DND-41 (cell line): Measurements from ENCODE around the gene MT1G.

ENCODE experiments used
- ATAC-seq: fragments of 200-7000 bp; cut with Tn5 transposase; 3 replicates; pipeline ENCODE4 v1.9.1; 2021; ENCODE audit warnings: low read depth; ENCODE audit not compliant: insufficient read depth
- DNase-seq: peaks from one replicate; pipeline ENCODE4 v3.0.0-alpha.2; 2020
- H2AFZ ChIP-seq: 2 replicates; pipeline ENCODE4 v1.6.0; 2012; ENCODE audit warnings: low read depth, low read length
- H3K27ac ChIP-seq: 2 replicates; pipeline ENCODE4 v1.5.1; 2012; ENCODE audit warnings: low read length, inconsistent platforms
- H3K27me3 ChIP-seq: fragments of 200-600 bp; sonication (generic); 2 replicates; pipeline ENCODE4 v1.6.0; 2012; ENCODE audit warnings: low read length, mild to moderate bottlenecking, inconsistent platforms; ENCODE audit not compliant: insufficient read depth, poor library complexity
- H3K36me3 ChIP-seq: 2 replicates; pipeline ENCODE4 v1.5.1; 2012; ENCODE audit warnings: low read length, inconsistent platforms; ENCODE audit not compliant: insufficient read depth
- H3K4me1 ChIP-seq: 2 replicates; pipeline ENCODE4 v1.5.1; 2012; ENCODE audit warnings: mild to moderate bottlenecking, low read length; ENCODE audit not compliant: insufficient read depth
- H3K4me2 ChIP-seq: 2 replicates; pipeline ENCODE4 v1.6.0; 2012; ENCODE audit warnings: mild to moderate bottlenecking, moderate library complexity, low read length, inconsistent platforms; ENCODE audit not compliant: insufficient read depth
- H3K4me3 ChIP-seq, 2 experiments: fragments of 200-600 bp in 1 of 2; shearing (Covaris generic) in 1 of 2; 2 replicates each; pipeline ENCODE4 v1.5.1; 2012 to 2016; ENCODE audit warnings: inconsistent platforms in 2 of 2, low read length in 2 of 2, mild to moderate bottlenecking in 2 of 2, low read depth in 1 of 2, moderate library complexity in 1 of 2
- H3K79me2 ChIP-seq: 2 replicates; pipeline ENCODE4 v1.6.0; 2012; ENCODE audit warnings: low read length, inconsistent platforms; ENCODE audit not compliant: insufficient read depth
- H3K9ac ChIP-seq: 2 replicates; pipeline ENCODE4 v1.6.0; 2012; ENCODE audit warnings: low read depth, mild to moderate bottlenecking, inconsistent platforms, low read length, moderate library complexity
- H3K9me3 ChIP-seq: 2 replicates; pipeline ENCODE4 v1.5.1; 2012; ENCODE audit warnings: low read length, moderate library complexity, mild to moderate bottlenecking, inconsistent platforms; ENCODE audit not compliant: insufficient read depth, severe bottlenecking
- H4K20me1 ChIP-seq: 2 replicates; pipeline ENCODE4 v1.6.0; 2012; ENCODE audit warnings: low read length; ENCODE audit not compliant: insufficient read depth
- EZH2 ChIP-seq: IDR thresholded peaks from 3 replicates; pipeline ENCODE4 v1.6.1; 2012; ENCODE audit warnings: borderline replicate concordance, low read depth, mild to moderate bottlenecking, moderate library complexity, low read length, inconsistent platforms; ENCODE audit not compliant: severe bottlenecking
- TF ChIP-seq, protein P1 (sequence below): IDR thresholded peaks from 2 replicates; pipeline ENCODE4 v1.5.1; 2012; ENCODE audit warnings: borderline replicate concordance, low read length, moderate library complexity, mild to moderate bottlenecking; ENCODE audit not compliant: poor library complexity, severe bottlenecking; ENCODE audit errors: extremely low read depth

Gene MT1G

DNA sequence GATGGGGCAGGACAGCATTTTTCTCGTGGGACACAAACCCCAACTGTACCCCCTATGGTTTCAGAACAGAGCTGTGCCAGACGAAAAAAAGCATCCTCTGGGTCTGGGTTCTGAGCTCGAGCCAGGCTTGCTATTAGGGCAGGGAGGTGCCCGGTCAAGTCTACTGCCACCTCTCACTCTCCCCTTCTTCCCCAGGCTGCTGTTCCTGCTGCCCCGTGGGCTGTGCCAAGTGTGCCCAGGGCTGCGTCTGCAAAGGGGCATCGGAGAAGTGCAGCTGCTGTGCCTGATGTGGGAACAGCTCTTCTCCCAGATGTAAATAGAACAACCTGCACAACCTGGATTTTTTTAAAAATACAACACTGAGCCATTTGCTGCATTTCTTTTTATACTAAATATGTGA, 41.2 kb downstream of the MT1G start:
- TF ChIP-seq EZH2 = no peak
- TF ChIP-seq, protein P1, sequence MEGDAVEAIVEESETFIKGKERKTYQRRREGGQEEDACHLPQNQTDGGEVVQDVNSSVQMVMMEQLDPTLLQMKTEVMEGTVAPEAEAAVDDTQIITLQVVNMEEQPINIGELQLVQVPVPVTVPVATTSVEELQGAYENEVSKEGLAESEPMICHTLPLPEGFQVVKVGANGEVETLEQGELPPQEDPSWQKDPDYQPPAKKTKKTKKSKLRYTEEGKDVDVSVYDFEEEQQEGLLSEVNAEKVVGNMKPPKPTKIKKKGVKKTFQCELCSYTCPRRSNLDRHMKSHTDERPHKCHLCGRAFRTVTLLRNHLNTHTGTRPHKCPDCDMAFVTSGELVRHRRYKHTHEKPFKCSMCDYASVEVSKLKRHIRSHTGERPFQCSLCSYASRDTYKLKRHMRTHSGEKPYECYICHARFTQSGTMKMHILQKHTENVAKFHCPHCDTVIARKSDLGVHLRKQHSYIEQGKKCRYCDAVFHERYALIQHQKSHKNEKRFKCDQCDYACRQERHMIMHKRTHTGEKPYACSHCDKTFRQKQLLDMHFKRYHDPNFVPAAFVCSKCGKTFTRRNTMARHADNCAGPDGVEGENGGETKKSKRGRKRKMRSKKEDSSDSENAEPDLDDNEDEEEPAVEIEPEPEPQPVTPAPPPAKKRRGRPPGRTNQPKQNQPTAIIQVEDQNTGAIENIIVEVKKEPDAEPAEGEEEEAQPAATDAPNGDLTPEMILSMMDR = no peak
- Histone ChIP-seq H2AFZ (no peak overlapping the region), H3K9me3 (no peaks in the 10 kb centered on the region), H3K27me3 (peaks cover 15% of the 10 kb centered on the region), H3K9ac (no peak overlapping the region), H3K4me3 (no peak overlapping the region), H3K36me3 (no peaks in the 10 kb centered on the region), H3K4me2 (no peak overlapping the region), H3K4me1 (no peaks in the 10 kb centered on the region), H3K79me2 (no peaks in the 10 kb centered on the region), H3K27ac (no peak overlapping the region), H4K20me1 (no peaks in the 10 kb centered on the region)
- no peak for ATAC-seq
- DNase-seq = no peak

DNA sequence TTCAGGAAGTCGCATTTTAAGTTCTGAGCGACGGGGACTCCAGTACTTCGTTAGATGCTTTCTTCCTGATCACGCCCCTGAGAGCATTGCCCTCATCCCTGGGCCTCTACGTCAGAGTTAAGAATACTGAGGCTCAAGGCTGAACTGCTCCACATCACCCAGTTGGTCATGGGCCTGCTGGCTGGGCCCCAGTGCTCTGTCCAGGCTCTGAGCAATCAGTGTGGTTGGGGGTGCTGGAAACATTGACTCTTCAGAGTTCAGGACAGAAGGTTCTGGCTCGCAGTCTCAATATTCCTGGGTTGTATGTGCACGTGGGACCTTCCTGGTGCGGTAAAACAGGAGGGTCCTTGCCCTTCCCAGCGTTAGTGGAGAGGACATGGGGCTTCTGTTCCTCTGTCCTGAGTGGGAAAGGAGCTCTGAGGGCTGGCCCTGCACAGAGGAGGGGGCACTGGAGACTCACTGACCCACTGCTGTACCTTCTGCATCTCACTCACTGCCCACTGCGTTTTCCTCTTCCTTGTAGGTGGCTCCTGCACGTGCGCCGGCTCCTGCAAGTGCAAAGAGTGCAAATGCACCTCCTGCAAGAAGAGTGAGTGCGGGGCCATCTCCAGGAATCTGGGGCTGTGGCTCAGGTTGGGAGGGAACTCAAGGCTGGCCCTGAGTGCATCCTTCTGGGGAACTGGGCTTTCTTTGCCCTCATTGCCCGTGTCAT, 41.8 kb downstream of the MT1G start:
- H3K79me2 ChIP-seq = no peaks in the 10 kb centered on the region
- no peak overlapping the region for H3K4me2 ChIP-seq
- H3K27me3 ChIP-seq = peaks cover 15% of the 10 kb centered on the region
- DNase-seq = no peak
- no peaks in the 10 kb centered on the region for H3K4me1 ChIP-seq
- no peak overlapping the region for H3K27ac ChIP-seq
- TF ChIP-seq EZH2 = no peak
- TF ChIP-seq, protein P1 = no peak
- H2AFZ ChIP-seq = no peak overlapping the region
- no peaks in the 10 kb centered on the region for H3K9me3 ChIP-seq
- no peak for ATAC-seq
- H4K20me1 ChIP-seq = no peaks in the 10 kb centered on the region
- no peak overlapping the region for H3K9ac ChIP-seq
- H3K4me3 ChIP-seq = no peak overlapping the region
- no peaks in the 10 kb centered on the region for H3K36me3 ChIP-seq

DNA sequence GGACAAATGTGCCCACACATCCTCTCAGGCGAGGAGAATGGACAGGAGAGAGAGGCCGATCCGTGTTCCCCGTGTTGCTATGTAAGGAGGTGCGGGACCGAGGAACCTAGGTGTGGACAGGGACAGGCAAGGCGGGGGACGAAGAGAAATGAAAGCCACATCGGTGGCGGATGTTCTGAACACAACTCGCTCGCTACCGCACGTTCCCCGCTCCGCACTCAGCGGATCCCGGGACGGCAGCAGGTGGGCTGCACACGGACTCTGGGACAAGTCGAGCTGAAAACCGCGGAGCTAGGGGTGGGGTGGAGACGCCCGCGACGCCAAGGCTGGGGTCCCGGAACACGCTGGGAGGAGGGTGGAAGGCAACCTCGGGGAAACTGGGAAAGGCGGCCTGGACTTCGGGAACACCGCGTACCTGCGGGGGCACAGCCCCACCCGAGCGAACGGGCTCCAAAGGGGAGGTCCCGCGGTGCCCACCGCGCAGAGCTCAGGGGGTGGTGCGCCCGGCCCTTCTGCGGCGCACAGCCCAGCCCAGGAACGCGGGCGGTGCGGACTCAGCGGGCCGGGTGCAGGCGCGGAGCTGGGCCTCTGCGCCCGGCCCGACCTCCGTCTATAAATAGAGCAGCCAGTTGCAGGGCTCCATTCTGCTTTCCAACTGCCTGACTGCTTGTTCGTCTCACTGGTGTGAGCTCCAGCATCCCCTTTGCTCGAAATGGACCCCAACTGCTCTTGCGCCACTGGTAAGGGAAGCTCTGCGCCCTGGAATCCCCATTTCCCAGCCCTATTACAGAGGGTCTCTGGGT, 42.5 kb downstream of the MT1G start, which contains the start of gene MT1E:
Gene MT1E, plus strand, starts transcription at position 642 of the 803 bp plus-strand sequence. Its CDS starts 71 bp downstream, at position 713.
- no peaks in the 10 kb centered on the region for H3K4me1 ChIP-seq
- ATAC-seq = no peak
- TF ChIP-seq, protein P1 = no peak
- no peak for TF ChIP-seq EZH2
- no peak within 1 kb of the TSS for H3K27ac ChIP-seq
- no peak for DNase-seq
- H4K20me1 ChIP-seq = no peaks in the 10 kb centered on the region
- no peaks in the 10 kb centered on the region for H3K79me2 ChIP-seq
- H3K27me3 ChIP-seq = peaks cover 15% of the 10 kb centered on the region
- H3K9ac ChIP-seq = no peak within 1 kb of the TSS
- no peaks in the 10 kb centered on the region for H3K9me3 ChIP-seq
- H3K4me3 ChIP-seq = no peak within 1 kb of the TSS
- no peaks in the 10 kb centered on the region for H3K36me3 ChIP-seq
- no peak within 1 kb of the TSS for H2AFZ ChIP-seq
- H3K4me2 ChIP-seq = no peak within 1 kb of the TSS
